Smooth muscle cell of the brain vasculature (primary cell): Measurements from ENCODE around the gene TEX30.

Experiments used
- DNase-seq: peaks from one replicate; pipeline ENCODE4 v3.0.0-alpha.2; 2012; ENCODE audit warnings: low read depth, low spot score

Gene TEX30

DNA sequence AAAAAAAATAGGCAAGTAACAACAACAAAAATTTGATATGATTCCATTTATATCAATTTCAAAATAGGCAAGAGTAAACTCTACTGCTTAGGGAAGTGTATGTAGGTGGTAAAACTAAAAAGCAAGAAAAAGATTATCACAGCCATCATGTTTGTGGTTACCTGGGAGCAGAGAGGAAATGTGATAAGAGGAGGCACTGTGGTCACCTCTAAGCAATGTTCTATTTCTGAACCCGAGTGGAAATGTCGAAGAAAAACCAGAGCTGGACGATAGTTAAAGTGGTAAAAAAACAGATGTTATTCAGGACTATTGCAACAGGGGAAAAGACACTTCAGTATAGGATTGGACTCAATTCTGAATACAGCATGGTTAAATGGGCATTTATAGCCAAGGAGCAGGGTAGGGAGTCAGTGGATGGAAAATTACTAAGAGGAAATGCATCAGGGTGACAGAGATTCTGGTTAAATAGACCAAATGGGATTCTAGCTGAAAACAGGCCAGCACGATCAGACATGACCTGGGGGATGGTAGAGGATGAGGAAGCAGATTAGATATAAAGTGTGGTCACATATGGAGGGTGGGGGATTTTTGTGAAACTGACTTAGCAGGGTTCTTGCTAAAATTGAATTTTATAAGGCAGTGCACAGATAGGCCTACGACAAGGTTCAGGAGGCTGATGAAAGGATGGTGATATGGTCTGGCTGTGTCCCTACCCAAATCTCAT lies 6.0 kb upstream of the TEX30 start:
- no peak for DNase-seq

DNA sequence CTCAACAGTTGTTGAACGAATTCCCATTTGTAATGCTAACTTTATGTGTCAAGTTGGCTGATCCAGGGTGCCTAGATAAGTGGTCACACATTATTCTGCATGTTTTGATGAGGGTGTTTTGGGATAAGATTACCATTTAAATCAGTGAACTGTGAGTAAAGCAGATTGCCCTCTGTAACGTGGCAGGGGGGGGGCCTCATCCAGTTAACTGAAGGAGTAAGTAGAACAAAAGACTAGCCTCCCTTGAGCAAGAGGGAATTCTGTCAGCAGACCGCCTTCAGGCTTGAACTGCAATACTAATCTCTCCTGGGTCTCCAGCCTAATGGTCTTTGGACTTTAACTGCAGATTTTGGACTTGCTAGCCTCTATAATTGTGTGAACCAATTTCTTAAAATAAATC lies 4.2 kb upstream of the TEX30 start:
- DNase-seq, result no peak

DNA sequence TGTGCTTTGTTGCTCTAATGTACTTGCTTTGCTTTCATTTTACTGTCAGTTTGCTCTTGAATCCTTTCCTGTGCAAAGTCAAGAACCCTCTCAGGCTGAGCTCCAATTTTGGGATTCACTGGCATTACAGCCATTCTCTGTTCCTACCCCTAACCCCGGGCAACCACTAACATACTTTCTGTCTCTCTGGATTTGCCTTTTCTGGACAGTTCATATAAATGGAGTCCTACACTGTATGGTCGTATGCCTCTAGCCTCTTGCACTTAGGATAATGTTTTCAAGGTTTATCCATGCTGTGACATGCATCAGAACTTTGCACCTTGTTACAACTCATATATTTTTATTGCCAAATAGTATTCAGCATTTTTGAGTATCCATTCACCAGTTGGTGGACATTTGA lies 2.7 kb upstream of the TEX30 start:
- DNase-seq, result no peak

DNA sequence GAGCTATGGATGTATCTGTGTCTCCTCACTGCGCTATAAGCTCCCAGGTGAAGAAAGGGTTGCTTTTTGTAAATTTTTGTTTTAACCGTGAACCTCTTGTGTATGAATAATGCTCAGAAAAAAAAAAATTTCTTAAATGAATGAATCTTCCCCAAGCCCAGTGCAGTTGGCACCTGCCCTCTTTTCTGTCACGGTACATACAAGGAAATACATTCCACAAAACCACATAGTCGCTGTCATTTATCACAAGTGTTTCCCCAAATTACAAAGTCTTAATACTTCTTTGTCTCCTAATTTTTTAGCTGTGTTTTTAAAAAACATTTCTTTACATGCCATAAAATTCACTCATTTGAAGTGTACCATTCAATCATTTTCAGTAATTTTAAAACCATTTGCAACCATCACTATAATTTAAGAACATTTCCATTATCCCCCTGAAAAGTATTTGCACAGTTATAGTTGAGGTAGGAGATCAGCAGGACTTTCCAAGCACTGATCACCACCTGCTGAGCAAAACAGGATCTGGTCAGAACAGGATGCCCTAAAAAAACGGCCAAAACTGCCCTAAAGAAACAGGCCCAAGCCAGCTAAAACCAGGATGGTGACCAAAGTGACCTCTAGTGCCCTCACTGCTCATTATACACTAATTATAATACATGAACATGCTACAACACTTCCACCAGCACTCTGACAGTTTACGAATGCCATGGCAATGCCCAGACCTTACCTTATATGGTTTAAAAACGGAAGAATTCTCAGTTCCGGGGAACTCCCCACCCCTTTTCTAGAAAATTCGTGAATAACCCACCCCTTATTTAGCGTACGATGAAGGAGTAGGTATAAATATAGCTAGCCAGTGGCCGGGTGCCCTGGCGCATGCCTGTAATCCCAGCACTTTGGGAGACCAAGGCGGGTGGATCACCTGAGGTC lies 1.3 kb upstream of the TEX30 start:
- no peak for DNase-seq

DNA sequence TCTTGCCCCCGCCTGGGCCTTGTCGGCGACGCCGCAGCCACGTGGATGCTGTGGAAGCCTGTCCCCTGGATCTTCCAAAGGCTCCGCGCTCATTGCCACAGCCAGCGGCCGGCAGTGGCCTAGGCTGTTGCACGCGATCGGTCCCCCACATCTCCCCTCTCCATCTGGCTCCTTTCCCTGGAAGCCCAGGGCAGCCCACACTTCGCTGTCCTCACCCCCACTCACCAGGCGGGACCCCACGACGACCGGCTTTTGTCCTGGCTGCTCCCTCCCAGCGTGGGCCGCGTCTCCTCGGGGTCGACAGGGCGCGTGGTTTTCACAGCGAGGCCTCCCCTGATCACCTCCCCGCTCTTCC lies 605 bp upstream of the TEX30 start:
- DNase-seq, result no peak

DNA sequence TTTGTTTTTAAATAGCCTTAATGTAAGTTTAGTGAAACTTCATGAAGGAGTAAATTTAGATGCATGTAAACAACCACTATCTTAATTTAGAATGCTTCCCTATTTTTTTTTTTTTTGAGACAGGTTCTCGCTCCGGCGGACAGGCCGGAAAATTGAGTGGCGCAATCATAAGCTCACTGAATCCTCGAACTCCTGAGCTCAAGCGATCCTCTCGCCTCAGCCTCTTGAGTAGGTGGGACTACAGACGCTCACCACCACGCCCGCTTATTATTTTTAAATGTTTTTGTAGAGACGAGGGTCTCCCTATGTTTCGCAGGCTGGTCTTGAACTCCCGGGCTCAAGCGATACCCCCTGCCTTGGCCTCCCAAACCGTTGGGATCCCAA lies 1.6 kb downstream of the TEX30 start:
- DNase-seq, result no peak

DNA sequence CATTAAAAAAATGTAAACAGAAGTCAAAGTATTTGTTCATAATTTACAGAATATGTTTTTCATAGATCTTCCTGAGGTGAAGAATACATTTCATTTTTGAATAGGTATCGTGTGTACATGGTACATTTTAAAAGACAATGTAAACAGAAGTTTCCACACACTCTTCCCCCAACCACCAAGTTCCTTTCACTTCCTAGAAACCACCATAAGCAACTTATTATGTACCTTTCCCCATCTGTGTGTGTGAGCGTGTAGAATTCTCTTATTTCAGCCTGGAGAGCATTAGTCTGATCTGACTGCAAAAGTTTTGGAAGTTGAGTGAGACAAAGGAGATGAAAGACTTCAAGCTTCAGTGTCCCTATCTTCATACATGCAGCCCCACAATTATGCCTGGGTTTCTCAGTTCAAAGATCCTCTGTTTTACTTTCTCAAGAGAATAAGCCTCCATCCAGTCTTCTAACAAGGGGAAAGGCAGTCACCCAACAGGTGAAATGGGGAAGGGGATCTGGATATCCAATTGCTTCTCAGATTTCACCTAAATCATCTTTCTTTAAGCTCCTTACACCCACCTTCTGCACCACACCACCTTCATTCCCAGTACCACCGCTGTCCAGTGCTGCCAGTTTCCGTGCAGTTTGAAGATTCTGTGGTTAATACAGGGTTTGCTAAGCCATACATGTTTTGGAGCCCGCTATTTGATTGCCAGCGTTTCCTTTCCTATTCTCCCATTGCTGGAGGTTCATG lies 2.1 kb downstream of the TEX30 start:
- DNase-seq, result no peak

DNA sequence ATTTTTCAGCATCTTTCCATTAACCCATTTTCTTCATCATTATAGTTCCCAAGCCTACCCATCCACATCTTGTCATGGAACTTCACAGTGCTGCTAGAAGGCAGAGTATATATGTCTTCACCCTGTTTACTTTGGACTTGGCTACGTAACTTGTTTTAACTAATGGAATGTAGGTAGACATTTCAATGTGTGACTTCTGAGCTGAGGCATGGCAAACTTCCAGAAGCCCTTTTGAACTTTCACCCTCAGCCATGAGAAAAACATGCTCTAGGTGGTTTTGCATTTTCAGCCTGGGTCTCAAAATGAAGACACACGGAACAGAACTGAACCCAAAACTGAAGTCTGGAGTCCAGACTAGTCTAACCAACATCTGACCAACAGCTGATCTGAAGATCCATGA lies 3.2 kb downstream of the TEX30 start:
- DNase-seq, result no peak

DNA sequence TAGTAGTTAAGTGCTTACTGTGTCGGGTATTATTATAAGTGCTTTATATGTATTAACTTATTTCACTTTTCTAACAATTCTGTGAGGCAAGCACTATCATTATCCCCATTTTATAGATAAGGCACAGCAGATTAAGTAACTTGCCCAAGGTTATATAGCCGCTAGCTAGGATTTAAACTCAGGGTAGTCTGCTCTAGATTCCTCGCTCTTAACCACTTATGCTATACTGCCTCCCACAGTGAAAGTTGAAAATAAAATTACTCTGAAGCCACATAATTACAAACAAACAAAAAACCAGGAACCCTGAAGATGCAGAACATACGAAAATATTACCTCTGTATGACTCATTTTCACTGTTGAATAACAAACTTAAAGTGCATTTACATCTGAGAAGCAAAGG lies 3.9 kb downstream of the TEX30 start:
- no peak for DNase-seq

DNA sequence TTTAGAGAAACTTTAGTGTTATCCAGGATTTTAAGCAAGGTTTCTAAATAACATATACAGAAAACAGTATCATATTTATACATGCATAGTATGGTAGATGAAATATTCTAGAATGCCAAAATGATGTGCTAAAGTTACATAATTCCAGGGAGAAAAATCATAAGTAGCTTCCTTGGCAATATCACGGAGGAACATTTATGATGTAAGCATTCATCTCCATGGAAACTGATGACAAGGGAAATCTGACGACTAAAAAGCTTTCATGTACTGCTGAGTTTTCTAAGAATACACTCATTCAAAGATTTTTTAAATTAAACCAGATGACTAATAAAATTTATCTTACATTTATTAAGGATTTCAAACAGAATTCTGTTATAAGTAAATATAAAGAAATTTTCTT lies 4.7 kb downstream of the TEX30 start:
- no peak for DNase-seq

DNA sequence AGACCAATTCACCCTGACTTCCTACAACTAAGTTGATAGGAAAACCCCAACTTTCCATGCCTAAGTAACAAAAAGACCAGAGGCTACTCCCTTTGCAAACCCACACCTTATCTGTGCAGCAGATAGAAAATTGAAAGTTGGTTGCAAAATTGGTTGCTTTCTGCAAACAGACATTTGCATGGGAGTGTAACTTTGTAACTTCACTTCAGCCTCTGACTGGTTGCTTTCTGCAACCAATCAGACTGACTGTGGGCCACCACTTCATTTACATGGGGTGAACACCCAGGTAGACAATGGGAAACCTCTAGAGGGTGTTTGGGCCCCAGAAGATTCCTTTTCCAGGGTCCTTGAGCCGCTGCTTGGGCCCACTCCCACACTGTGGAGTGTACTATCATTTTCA lies 9.8 kb downstream of the TEX30 start:
- no peak for DNase-seq

DNA sequence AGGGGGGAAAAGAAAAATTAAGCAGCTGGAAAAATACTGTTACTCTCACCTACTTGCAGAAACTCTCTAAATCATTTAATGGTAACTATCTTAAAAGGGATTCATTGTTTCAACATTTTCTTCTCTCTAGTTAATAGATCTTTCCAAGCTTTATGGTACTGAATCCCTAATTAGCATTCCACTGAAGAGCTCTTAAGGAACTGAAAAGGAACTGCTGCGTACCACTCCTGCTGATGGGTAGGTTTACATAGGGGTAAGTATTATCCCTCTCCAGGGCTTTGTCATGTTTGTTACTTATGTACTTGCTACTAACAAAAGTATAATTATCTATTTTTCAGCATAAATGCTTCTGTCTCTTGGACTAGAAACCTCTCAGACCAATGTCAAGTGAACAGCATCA lies 12.5 kb downstream of the TEX30 start:
- no peak for DNase-seq

DNA sequence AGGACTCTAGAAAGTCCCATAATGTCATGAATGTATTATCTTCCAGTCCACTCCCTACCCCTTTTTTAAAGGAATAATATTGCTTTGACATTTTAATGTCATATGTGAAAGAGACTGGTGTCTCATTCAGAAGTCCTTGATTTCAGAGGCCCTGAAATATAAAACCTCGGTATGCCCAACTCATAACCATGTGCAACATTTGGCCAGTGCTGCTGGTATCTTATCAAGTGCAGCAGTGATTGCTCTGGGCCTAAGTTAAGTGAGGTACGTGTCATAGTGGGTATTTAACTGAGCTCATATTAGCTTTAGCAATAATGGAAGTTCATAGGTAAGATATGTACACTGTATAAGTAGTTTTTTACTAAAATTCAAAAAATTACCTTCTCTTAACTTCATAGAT lies 14.7 kb downstream of the TEX30 start:
- no peak for DNase-seq

DNA sequence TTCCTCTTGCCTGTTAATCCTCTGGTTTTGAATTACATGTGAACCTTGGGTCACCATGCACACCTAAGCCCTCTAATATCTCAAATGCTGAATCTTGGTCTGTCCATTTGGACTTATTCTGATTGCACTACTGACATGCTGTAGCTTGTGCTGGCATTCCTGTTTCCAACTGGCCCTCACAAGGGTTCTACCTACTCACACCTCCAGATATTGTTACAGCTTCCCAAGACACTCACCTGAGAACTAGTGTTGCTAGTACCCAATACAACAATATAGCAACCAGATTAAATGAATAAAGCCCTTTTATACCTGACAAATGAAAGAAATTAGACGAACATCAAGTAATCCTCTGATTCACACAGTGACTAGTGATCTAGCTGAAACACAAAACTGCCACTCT lies 16.6 kb downstream of the TEX30 start:
- DNase-seq, result no peak

DNA sequence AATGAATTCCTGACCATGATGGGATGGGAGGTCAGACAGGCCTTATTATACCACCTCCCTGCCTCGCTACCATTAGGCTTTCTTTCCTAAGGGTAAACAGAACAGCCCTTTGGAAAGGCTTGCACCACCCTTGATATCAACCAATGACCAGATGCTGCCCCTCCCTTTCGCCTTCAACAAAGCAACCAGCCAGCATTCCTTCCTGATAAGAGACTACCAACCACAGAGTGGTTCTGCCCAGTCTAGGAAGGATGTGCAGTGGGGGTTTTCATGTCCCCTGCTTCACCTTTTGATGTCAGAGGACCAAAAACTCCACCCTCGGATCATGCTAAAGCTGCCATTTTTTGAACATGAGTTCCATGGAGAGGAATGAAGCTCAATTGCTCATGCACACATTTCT lies 21.7 kb downstream of the TEX30 start:
- DNase-seq, result no peak

DNA sequence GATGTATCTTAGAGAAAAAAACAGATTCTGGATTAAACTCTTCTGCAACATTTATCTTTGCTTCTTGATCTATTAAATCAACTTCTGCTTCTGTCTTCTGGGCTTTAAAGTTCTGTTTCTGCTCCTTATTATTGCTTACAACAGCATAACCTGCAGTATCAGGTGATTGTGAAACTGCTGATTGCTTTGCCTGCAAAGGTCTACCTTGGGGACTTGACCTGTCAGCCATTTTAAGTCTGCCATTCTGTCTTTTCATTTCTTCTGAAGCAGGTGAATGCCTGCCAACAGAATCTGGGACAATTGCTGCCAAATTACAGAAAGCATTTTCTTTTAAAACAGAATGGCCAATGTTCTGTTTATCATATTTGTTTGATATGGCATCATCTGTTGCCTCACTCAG lies 31.1 kb downstream of the TEX30 start:
- no peak for DNase-seq

DNA sequence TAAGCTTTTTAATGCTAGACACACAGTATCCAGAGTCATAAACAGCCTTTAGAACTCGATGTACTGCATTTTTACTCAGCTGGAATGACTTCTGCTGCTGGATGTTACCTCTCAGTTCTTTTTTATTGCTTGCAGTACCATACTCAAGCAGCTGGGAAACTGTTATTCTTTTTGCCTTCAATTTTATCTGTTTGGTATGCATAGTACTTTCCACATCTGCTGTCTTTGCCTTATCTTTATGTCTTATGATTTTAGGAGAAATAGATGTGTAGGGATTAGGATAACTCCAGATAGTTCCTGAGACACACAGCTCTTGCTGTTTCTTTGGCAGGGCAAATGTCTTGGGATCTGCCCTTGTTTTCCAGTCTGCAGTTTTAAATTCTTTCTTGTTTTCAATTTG lies 31.5 kb downstream of the TEX30 start:
- DNase-seq, result no peak

DNA sequence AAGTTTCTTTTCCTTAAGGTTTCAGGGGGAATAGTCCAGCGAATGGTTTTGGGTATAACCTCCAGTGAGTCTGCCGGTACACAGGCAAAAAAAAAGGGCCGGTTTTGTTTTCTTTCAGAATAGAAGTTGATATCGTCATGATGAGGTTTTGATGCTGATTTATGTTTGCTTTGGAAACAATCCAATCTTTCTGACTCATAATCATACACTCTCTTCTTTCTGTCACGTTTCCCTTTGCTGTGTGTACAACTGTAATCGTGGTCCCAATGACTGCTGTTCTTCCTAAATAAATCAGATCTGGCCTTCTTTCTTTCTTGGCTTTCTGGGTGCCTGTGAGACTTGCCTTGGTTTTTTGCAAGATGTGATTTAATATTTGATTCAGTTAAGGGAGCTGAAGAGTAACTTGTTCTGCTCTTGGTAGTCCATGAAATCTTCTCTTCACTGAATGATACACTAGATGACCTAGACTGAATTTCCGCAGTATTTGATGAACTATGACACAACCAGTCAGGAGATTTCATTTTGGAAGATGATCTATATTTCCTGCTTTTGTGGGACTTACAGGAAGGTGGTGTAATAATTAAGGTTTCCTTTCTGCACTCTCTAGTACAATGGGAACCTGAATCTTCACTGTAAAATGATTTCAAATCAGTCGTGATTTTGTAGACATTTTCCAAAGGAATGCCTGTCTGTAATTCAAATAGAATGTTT lies 43.9 kb downstream of the TEX30 start:
- DNase-seq, result peak; percentile 43

DNA sequence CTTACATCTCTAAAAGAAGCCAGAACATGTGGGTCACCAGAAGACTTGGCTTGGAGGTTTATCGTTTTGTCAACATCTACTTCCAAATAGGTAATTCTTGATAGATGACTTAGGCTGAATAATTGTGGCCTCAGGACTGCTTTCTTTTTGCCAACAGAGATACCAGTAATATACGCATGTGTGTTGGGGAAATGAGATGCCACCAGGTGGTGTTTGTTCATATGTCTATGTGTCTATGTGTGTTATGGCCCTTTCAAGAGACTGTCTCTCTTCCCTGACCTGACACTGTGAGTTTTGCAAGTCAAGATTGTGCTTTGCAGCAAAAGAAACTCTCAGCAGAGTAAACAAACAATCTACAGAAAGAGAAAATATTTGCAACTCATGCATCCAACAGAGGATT lies 47.2 kb downstream of the TEX30 start:
- no peak for DNase-seq

DNA sequence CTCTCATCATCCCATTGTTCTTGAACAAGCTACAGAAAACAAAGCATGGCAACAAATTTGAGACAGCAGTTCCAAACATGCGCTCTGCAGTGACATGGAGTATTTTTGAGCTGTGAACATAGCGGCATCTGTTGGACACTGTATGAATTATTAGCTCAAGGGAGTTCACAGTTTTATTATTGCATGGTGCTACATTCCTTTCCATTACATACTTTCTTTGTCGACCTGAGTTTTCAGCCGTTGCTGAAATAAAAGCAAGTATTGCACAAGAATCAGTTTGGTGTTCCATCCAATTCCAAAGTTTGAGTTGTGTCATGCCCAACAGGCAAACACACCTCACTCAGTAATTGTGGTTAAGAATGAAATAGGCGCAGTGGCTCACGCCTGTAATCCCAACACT lies 48.7 kb downstream of the TEX30 start:
- no peak for DNase-seq

DNA sequence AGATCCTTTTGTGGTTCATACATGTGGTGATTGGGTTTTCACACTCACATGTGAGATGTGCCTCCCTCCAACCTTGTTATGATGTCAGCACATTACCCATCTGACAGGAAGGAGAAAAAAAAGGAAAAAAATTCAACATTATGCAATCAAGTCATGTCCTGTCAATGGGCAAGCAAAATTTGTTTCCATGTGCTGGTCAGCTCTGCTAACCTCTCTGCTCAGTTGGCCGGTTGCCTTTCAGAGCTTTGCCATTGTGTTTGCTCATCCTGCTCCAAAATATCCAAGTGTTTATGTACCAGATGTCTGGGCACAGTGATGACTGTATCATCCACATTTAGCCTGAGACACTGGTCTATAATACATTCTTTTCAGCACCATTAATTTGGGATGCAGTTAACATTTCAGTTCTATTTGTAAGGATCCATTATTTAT lies 51.8 kb downstream of the TEX30 start:
- DNase-seq, result no peak

DNA sequence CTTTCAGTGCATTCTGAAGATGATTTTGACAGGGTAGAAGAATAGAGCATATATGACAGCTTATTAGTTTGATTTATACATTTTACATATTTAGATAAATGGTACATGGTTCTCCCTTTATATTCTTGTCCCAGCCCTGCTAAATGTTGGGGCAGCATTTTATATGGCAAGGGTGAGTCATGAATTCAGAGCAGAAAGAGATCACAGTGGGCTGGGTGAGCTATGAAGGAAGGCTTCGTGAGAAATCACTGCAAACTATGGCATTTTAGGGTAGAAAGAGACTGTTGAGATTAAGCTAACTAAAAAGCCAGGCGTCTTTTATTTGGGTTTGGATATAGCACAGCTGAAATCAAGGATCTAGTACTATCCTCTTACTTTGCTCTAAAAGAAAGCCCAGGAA lies 54.8 kb downstream of the TEX30 start:
- DNase-seq, result no peak
